Raji (cell line): ENCODE measurements around the gene GPRIN3.

Experiments used
- POLR2A ChIP-seq: IDR thresholded peaks from 2 replicates; pipeline ENCODE4 v1.6.1; 2011; ENCODE audit warnings: low read depth, low read length, control low read depth; ENCODE audit not compliant: insufficient read depth

The GPRIN3 gene

GRCh38 chr4:89307446-89308160, at the start of gene GPRIN3:
Gene GPRIN3, minus strand, starts transcription at chr4:89307800. Its CDS starts 57,690 bp downstream, at chr4:89250110.
- TF ChIP-seq POLR2A, result no peak

- TF ChIP-seq POLR2A, result no peak
Measured at GRCh38 chr4:89357340-89357739, 49.7 kb upstream of the GPRIN3 start.

- no peak for TF ChIP-seq POLR2A
Measured at GRCh38 chr4:89356086-89356485, 48.5 kb upstream of the GPRIN3 start.

- no peak for TF ChIP-seq POLR2A
Measured at GRCh38 chr4:89353514-89353913, 45.9 kb upstream of the GPRIN3 start.

- TF ChIP-seq POLR2A, result no peak
Measured at GRCh38 chr4:89352541-89352940, 44.9 kb upstream of the GPRIN3 start.

- no peak for TF ChIP-seq POLR2A
Measured at GRCh38 chr4:89351201-89351600, 43.6 kb upstream of the GPRIN3 start.

- no peak for TF ChIP-seq POLR2A
Measured at GRCh38 chr4:89347363-89348025, 39.9 kb upstream of the GPRIN3 start.

GRCh38 chr4:89344571-89344970, 37.0 kb upstream of the GPRIN3 start:
- TF ChIP-seq POLR2A, result no peak

GRCh38 chr4:89338206-89338605, 30.6 kb upstream of the GPRIN3 start:
- no peak for TF ChIP-seq POLR2A

- no peak for TF ChIP-seq POLR2A
Measured at GRCh38 chr4:89337681-89338080, 30.1 kb upstream of the GPRIN3 start.

- TF ChIP-seq POLR2A, result no peak
Measured at GRCh38 chr4:89336818-89337420, 29.3 kb upstream of the GPRIN3 start.

GRCh38 chr4:89334830-89335229, 27.2 kb upstream of the GPRIN3 start:
- no peak for TF ChIP-seq POLR2A

GRCh38 chr4:89334311-89334710, 26.7 kb upstream of the GPRIN3 start:
- no peak for TF ChIP-seq POLR2A

GRCh38 chr4:89331686-89332544, 24.3 kb upstream of the GPRIN3 start:
- no peak for TF ChIP-seq POLR2A

GRCh38 chr4:89331197-89331596, 23.6 kb upstream of the GPRIN3 start:
- TF ChIP-seq POLR2A, result no peak
